CD4-positive, alpha-beta T cell (primary cell): Measurements from ENCODE around the gene MX2. TPM values are rescaled to one million over a fixed set of nuclear protein-coding genes. Genes with fewer than 3 reads are reported as not detected.

ENCODE experiments used
- ATAC-seq: fragments of 200-7000 bp; cut with Tn5 transposase; one replicate; pipeline ENCODE4 v1.10.0; 2022; ENCODE audit warnings: mild to moderate bottlenecking; ENCODE audit not compliant: poor library complexity
- CTCF ChIA-PET: fragments of 350-600 bp; sonication (Branson Sonifier 250); formaldehyde crosslinking; loops from one replicate; lab custom pipeline; 2021; ENCODE audit warnings: antibody characterized with exemption, inconsistent platforms; lab: Charles Lee
- POLR2A ChIA-PET: fragments of 350-600 bp; sonication (Branson Sonifier 250); formaldehyde crosslinking; loops from one replicate; lab custom pipeline; 2021; ENCODE audit warnings: antibody characterized with exemption, inconsistent platforms; lab: Charles Lee
- DNase-seq, 14 experiments: peaks; one replicate each; pipeline ENCODE4 v3.0.0-alpha.2; 2013 to 2020; ENCODE audit warnings: mixed read lengths in 2 of 14
- H3K27ac ChIP-seq, 2 donors: one replicate each; pipeline versions ENCODE4 v1.5.1 to v1.7.0; 2013; ENCODE audit warnings: low read length in 2 of 2, low read depth in 1 of 2, mild to moderate bottlenecking in 1 of 2
- H3K27me3 ChIP-seq, 2 experiments: 1 replicate in 1 of 2; 2 replicates in 1 of 2; pipeline versions ENCODE4 v1.6.1 to v1.7.0; 2013; ENCODE audit warnings: low read length in 2 of 2, control low read depth in 1 of 2, mild to moderate bottlenecking in 1 of 2, moderate library complexity in 1 of 2; ENCODE audit not compliant: insufficient read depth in 2 of 2, control insufficient read depth in 1 of 2
- H3K36me3 ChIP-seq: one replicate; pipeline ENCODE4 v1.6.1; 2013; ENCODE audit warnings: low read length, control low read depth; ENCODE audit not compliant: insufficient read depth
- H3K4me1 ChIP-seq: one replicate; pipeline ENCODE4 v1.6.1; 2013; ENCODE audit warnings: low read length, control low read depth; ENCODE audit not compliant: insufficient read depth
- H3K4me3 ChIP-seq: one replicate; pipeline ENCODE4 v1.5.1; 2013; ENCODE audit warnings: mild to moderate bottlenecking, low read length, moderate library complexity
- H3K9me3 ChIP-seq, 2 experiments: 1 replicate in 1 of 2; 2 replicates in 1 of 2; pipeline versions ENCODE4 v1.6.1 to v1.7.0; 2013; ENCODE audit warnings: low read length in 2 of 2, mild to moderate bottlenecking in 2 of 2, control low read depth in 1 of 2, moderate library complexity in 1 of 2; ENCODE audit not compliant: control insufficient read depth in 1 of 2, insufficient read depth in 1 of 2
- H3K27ac Mint-ChIP-seq: one replicate; pipeline ENCODE4 v1.8.0; 2020; ENCODE audit warnings: mixed read lengths
- H3K27me3 Mint-ChIP-seq: one replicate; pipeline ENCODE4 v1.8.0; 2021; ENCODE audit warnings: mixed read lengths
- H3K36me3 Mint-ChIP-seq: one replicate; pipeline ENCODE4 v1.8.0; 2021; ENCODE audit warnings: low read depth, mixed read lengths
- H3K4me1 Mint-ChIP-seq: one replicate; pipeline ENCODE4 v1.8.0; 2021; ENCODE audit warnings: low read depth, mixed read lengths
- H3K4me3 Mint-ChIP-seq: one replicate; pipeline ENCODE4 v1.8.0; 2020; ENCODE audit warnings: mild to moderate bottlenecking, mixed read lengths
- H3K9me3 Mint-ChIP-seq: one replicate; pipeline ENCODE4 v1.8.0; 2020; ENCODE audit warnings: mixed read lengths
- intact Hi-C, 2 experiments: fragments of 100-400 bp; cut with DNase I in 1 of 2; cut with micrococcal nuclease in 1 of 2; formaldehyde crosslinking; loops; one replicate each; pipeline versions ENCODE4 v1.15.1 to v1.9.0; 2023 to 2025; cut with DNase I, micrococcal nuclease
- total RNA-seq, 174 experiments: library from RNA in 2 of 174; stranded (reverse) in 2 of 174; gene quantifications; one replicate each; pipeline ENCODE4 v1.2.3 and lab custom pipeline; 2021 to 2026
- TF ChIP-seq, protein P1 (sequence below): fragments of 200-600 bp; IDR thresholded peaks from one replicate; pipeline ENCODE4 v1.8.0; 2022; ENCODE audit warnings: antibody characterized with exemption, mild to moderate bottlenecking

Gene MX2
- total RNA-seq, 2 experiments from 2014 or later = 77.8 to 87.1 TPM

DNA sequence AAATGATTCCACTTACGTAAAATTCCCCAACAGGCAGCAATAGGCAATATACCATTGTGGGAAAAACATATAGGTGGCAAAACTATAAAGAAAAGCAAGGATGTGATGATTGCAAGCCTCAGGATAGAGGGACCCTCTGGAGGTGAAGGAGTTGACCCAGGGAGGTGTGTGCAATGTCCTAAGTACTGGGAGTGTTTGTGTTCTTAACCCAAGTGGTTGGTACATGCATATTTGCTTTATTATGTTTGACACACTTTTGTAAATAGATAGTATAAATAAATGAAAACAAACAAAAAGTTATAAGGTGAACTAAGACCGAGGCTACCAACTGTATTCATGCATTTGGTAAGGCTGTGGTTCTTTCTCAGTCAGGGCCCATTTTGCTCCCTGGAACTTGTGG, 71.7 kb downstream of the MX2 start:
- peaks cover 97% of the 10 kb centered on the region for H3K36me3 Mint-ChIP-seq
- intact Hi-C loops = no loop called here
- no peaks in the 10 kb centered on the region for H3K4me1 ChIP-seq
- H3K9me3 Mint-ChIP-seq = peaks cover 2% of the 10 kb centered on the region
- H3K27ac Mint-ChIP-seq = peak overlapping the region; percentile 59
- H3K27me3 Mint-ChIP-seq = no peaks in the 10 kb centered on the region
- peaks cover 91% of the 10 kb centered on the region for H3K36me3 ChIP-seq
- ATAC-seq = no peak
- no peaks in the 10 kb centered on the region for H3K27me3 ChIP-seq
- no peak overlapping the region for H3K4me3 Mint-ChIP-seq
- no peak overlapping the region for H3K27ac ChIP-seq
- ChIA-PET POLR2A (no interaction called here), CTCF (no interaction called here)
- H3K4me3 ChIP-seq = no peak overlapping the region
- peaks cover 37% of the 10 kb centered on the region for H3K4me1 Mint-ChIP-seq
- DNase-seq = no peak
- TF ChIP-seq, protein P1, sequence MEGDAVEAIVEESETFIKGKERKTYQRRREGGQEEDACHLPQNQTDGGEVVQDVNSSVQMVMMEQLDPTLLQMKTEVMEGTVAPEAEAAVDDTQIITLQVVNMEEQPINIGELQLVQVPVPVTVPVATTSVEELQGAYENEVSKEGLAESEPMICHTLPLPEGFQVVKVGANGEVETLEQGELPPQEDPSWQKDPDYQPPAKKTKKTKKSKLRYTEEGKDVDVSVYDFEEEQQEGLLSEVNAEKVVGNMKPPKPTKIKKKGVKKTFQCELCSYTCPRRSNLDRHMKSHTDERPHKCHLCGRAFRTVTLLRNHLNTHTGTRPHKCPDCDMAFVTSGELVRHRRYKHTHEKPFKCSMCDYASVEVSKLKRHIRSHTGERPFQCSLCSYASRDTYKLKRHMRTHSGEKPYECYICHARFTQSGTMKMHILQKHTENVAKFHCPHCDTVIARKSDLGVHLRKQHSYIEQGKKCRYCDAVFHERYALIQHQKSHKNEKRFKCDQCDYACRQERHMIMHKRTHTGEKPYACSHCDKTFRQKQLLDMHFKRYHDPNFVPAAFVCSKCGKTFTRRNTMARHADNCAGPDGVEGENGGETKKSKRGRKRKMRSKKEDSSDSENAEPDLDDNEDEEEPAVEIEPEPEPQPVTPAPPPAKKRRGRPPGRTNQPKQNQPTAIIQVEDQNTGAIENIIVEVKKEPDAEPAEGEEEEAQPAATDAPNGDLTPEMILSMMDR = no peak
- H3K9me3 ChIP-seq = no peaks in the 10 kb centered on the region

DNA sequence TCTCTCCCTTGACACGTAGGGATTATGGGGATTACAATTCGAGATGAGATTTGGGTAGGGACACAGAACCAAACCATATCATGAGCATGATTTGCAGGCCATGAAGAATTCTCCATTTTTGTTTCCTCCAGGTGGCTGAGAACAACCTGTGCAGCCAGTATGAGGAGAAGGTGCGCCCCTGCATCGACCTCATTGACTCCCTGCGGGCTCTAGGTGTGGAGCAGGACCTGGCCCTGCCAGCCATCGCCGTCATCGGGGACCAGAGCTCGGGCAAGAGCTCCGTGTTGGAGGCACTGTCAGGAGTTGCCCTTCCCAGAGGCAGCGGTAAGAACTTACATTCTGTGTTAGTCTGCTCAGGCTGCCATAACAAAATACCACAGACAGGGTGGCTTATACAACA, 73.9 kb downstream of the MX2 start:
- H3K9me3 ChIP-seq = no peaks in the 10 kb centered on the region
- no peak overlapping the region for H3K27ac ChIP-seq
- ChIA-PET CTCF (no interaction called here), POLR2A (no interaction called here)
- DNase-seq (peak in 1 of 14 experiments; percentile 29), ATAC-seq (no peak)
- no peaks in the 10 kb centered on the region for H3K27me3 ChIP-seq
- intact Hi-C loops = no loop called here
- H3K36me3 ChIP-seq = peaks cover 98% of the 10 kb centered on the region
- no peaks in the 10 kb centered on the region for H3K27me3 Mint-ChIP-seq
- TF ChIP-seq, protein P1 = no peak
- no peak overlapping the region for H3K4me3 Mint-ChIP-seq
- H3K4me1 Mint-ChIP-seq = peaks cover 26% of the 10 kb centered on the region
- H3K4me1 ChIP-seq = no peaks in the 10 kb centered on the region
- H3K4me3 ChIP-seq = no peak overlapping the region
- H3K36me3 Mint-ChIP-seq = peaks cover 100% of the 10 kb centered on the region
- peak overlapping the region; percentile 51 for H3K27ac Mint-ChIP-seq
- H3K9me3 Mint-ChIP-seq = peaks cover 2% of the 10 kb centered on the region

DNA sequence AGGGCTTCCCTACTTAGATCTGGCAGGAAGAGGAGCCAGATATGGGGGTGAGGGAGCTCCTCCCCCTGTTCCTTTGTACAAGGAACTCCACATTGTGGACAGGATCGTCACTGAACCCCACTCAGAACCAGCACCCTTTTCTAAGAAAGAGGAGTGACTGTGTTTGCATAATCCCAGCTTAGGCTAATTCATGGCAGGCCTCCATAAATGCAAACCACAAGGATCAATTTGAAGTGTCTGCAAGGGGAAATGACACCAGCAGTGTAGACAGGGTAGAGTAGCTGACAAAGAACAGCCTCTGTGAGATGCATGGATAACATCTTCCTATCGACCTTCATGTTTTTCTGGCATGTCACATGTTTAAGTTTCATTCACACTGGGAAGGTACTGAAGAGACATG, 75.9 kb downstream of the MX2 start:
- intact Hi-C loops = no loop called here
- Mint-ChIP-seq H3K4me3 (no peak overlapping the region), H3K36me3 (peaks cover 100% of the 10 kb centered on the region), H3K9me3 (peaks cover 2% of the 10 kb centered on the region), H3K27ac (peak overlapping the region; percentile 42), H3K27me3 (no peaks in the 10 kb centered on the region), H3K4me1 (peaks cover 18% of the 10 kb centered on the region)
- Histone ChIP-seq H3K9me3 (no peaks in the 10 kb centered on the region), H3K27ac (no peak overlapping the region), H3K27me3 (no peaks in the 10 kb centered on the region), H3K4me3 (no peak overlapping the region), H3K36me3 (peaks cover 100% of the 10 kb centered on the region), H3K4me1 (no peaks in the 10 kb centered on the region)
- CTCF ChIA-PET = no interaction called here
- TF ChIP-seq, protein P1 = no peak
- ATAC-seq = no peak
- DNase-seq = no peak
- POLR2A ChIA-PET = interaction anchor here (1.5 to 1.6 kb wide), 2 partner anchors 12 kb away, joined by 4 read pairs; partner anchors contain the start of gene MX1
